IMR-90 (cell line): ENCODE data around the gene DNAJB12.

ENCODE experiments used
- BHLHE40 ChIP-seq: fragments of 150-350 bp; IDR thresholded peaks from 2 replicates; pipeline ENCODE4 v1.6.1; 2016; ENCODE audit warnings: mild to moderate bottlenecking, low read depth, low read length
- CEBPB ChIP-seq: IDR thresholded peaks from 2 replicates; pipeline ENCODE4 v1.6.1; 2012; ENCODE audit warnings: low read depth, low read length, improper control_type of control experiment
- CTCF ChIP-seq: conservative IDR thresholded peaks from 2 replicates; pipeline ENCODE4 v1.5.1; 2012; ENCODE audit warnings: mild to moderate bottlenecking, low read depth, low read length, improper control_type of control experiment
- FOS ChIP-seq: fragments of 150-350 bp; IDR thresholded peaks from 2 replicates; pipeline ENCODE4 v1.6.1; 2016; ENCODE audit warnings: low read depth, low read length
- MAFK ChIP-seq: IDR thresholded peaks from 2 replicates; pipeline ENCODE4 v1.6.1; 2012; ENCODE audit warnings: low read depth, low read length, improper control_type of control experiment
- MAZ ChIP-seq: IDR thresholded peaks from 2 replicates; pipeline ENCODE4 v1.6.1; 2012; ENCODE audit warnings: low read depth, mild to moderate bottlenecking, low read length, improper control_type of control experiment, moderate library complexity, borderline replicate concordance
- POLR2A ChIP-seq: IDR thresholded peaks from 2 replicates; pipeline ENCODE4 v1.6.1; 2012; ENCODE audit warnings: mild to moderate bottlenecking, low read depth, low read length
- RAD21 ChIP-seq: IDR thresholded peaks from 2 replicates; pipeline ENCODE4 v1.6.1; 2012; ENCODE audit warnings: low read length, improper control_type of control experiment
- RFX5 ChIP-seq: IDR thresholded peaks from 2 replicates; pipeline ENCODE4 v1.8.0; 2012; ENCODE audit warnings: low read depth, mild to moderate bottlenecking, low read length, moderate library complexity
- SMC3 ChIP-seq: fragments of 150-350 bp; IDR thresholded peaks from 2 replicates; pipeline ENCODE4 v1.6.1; 2016; ENCODE audit warnings: low read depth, mild to moderate bottlenecking, antibody characterized with exemption, low read length, moderate library complexity
- USF2 ChIP-seq: fragments of 150-350 bp; IDR thresholded peaks from 2 replicates; pipeline ENCODE4 v1.6.1; 2017; ENCODE audit warnings: mild to moderate bottlenecking, antibody characterized with exemption, low read length, low read depth
- TF ChIP-seq, protein P1 (sequence below): fragments of 150-350 bp; IDR thresholded peaks from 2 replicates; pipeline ENCODE4 v1.6.1; 2016; ENCODE audit warnings: low read depth, mild to moderate bottlenecking, low read length, moderate library complexity, borderline replicate concordance

GRCh38 chr10:72367301-72367960 lies 12.7 kb upstream of the DNAJB12 start:
- TF ChIP-seq CTCF (no peak), CEBPB (no peak), USF2 (no peak), SMC3 (no peak), RAD21 (no peak), RFX5 (no peak), POLR2A (no peak), FOS (no peak), MAZ (no peak), MAFK (no peak), BHLHE40 (no peak)
- TF ChIP-seq, protein P1, sequence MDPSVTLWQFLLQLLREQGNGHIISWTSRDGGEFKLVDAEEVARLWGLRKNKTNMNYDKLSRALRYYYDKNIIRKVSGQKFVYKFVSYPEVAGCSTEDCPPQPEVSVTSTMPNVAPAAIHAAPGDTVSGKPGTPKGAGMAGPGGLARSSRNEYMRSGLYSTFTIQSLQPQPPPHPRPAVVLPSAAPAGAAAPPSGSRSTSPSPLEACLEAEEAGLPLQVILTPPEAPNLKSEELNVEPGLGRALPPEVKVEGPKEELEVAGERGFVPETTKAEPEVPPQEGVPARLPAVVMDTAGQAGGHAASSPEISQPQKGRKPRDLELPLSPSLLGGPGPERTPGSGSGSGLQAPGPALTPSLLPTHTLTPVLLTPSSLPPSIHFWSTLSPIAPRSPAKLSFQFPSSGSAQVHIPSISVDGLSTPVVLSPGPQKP: no peak
